Lung (tissue), 12 donors: ENCODE data around the gene DYSF. TPM values are rescaled to one million over a fixed set of nuclear protein-coding genes. Genes with fewer than 3 reads are reported as not detected.
A peak's percentile ranks its signal among the peaks of the same experiment; 100 is the strongest.
"Not testable (repeated sequence)": the region's sequence is repeated elsewhere in the genome, so short reads cannot be mapped to it uniquely, and the experiment has no call there.

Experiments used
- ATAC-seq: fragments of 200-7000 bp; cut with Tn5 transposase; one replicate; pipeline ENCODE4 v1.9.1; 2020; ENCODE audit warnings: moderate number of reproducible peaks; ENCODE audit not compliant: insufficient read depth, low FRiP score
- DNase-seq, 3 donors: peaks; one replicate each; pipeline ENCODE4 v3.0.0-alpha.2; 2013 to 2017
- H3K27ac ChIP-seq, 2 donors: one replicate each; pipeline ENCODE4 v1.5.1; 2013; ENCODE audit warnings: mild to moderate bottlenecking in 2 of 2, moderate library complexity in 2 of 2, control low read depth in 1 of 2, inconsistent platforms in 1 of 2, low read depth in 1 of 2, low read length in 1 of 2
- H3K27me3 ChIP-seq, 3 donors: one replicate each; pipeline ENCODE4 v1.5.1; 2013; ENCODE audit warnings: low read length in 2 of 3; ENCODE audit not compliant: control insufficient read depth in 3 of 3, insufficient read depth in 3 of 3
- H3K36me3 ChIP-seq, 4 donors: one replicate each; pipeline ENCODE4 v1.5.1; 2013; ENCODE audit warnings: low read length in 4 of 4, mild to moderate bottlenecking in 1 of 4, moderate library complexity in 1 of 4; ENCODE audit not compliant: control insufficient read depth in 4 of 4, insufficient read depth in 4 of 4
- H3K4me1 ChIP-seq, 5 donors: one replicate each; pipeline ENCODE4 v1.5.1; 2013; ENCODE audit warnings: low read length in 5 of 5, mild to moderate bottlenecking in 2 of 5, moderate library complexity in 1 of 5; ENCODE audit not compliant: control insufficient read depth in 5 of 5, insufficient read depth in 5 of 5
- H3K4me3 ChIP-seq: one replicate; pipeline ENCODE4 v1.5.1; 2013; ENCODE audit warnings: mild to moderate bottlenecking, control low read depth, moderate library complexity
- H3K9ac ChIP-seq, 2 donors: one replicate each; pipeline ENCODE4 v1.5.1; 2013; ENCODE audit warnings: low read length in 2 of 2, control low read depth in 1 of 2; ENCODE audit not compliant: insufficient read depth in 1 of 2
- H3K9me3 ChIP-seq, 4 donors: one replicate each; pipeline ENCODE4 v1.5.1; 2013; ENCODE audit warnings: low read length in 3 of 4, mild to moderate bottlenecking in 1 of 4, moderate library complexity in 1 of 4; ENCODE audit not compliant: control insufficient read depth in 4 of 4, insufficient read depth in 3 of 4
- CTCF ChIP-seq: IDR thresholded peaks from 2 replicates; pipeline ENCODE4 v1.5.1; 2012; ENCODE audit warnings: mild to moderate bottlenecking; ENCODE audit errors: control extremely low read depth, extremely low read depth
- WGBS, 2 donors: extraction: QIAGEN DNeasy Blood & Tissue Kit; methylation state at CpG; one replicate each; pipeline ENCODE4 v1.1.7; 2013; 5-methylcytosine and 5-hydroxymethylcytosine counted together
- polyA plus RNA-seq, 2 donors: library from polyadenylated mRNA; stranded (reverse); fragments of 200-250 nt; gene quantifications; one replicate each; pipeline ENCODE4 v1.2.1, GENCODE V29; 2013
- total RNA-seq, 2 donors: library from RNA; depleted of rRNA in 1 of 2; stranded (reverse); fragments of >200 nt in 1 of 2; gene quantifications; one replicate each; pipeline ENCODE4 v1.2.1, GENCODE V29; 2014 to 2021
- donor health status: control.
- donor health status: control.
- donor health status: Bipolar disorder and iron deficiency.
- donor health status: healthy.
- donor health status: DM: yes; HTN: yes; CAD: no.

The DYSF gene
- total and polyA plus RNA-seq, 4 donors, result 12.9 to 56.2 (median 40.0) TPM

DNA sequence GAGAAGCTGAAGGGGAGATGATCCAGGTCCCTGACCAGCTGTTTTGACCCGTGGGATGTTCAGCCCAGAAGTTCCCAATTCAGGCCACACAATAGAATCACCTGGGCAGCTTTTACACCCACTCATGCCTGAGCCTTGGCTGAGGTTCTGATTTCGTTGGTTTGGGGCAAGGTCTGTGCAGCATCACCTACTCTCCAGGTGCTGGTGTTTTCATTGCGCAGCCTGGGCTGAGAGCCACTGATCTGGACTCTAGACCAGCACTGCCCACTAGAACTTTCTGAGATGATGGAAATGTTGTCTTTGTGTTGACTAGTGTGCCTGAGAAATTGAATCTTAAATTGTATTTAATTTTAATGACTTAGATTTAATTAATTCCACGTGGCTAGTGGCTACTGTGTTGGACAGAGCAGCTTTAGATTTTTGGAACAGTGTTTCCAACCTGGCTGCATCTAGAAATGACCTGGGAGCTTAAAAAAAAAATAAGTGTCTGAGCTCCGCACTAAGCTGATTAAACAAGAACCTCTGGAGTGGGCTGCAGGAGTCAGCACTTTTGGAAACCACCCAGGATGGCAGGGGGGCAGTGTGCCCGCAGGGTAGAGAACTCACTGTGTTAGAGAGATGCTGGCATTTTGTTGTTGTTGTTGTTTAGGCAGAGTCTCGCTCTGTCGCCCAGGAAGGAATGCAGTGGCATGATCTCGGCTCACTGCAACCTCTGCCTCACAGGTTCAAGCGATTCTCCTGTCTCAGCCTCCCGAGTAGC is 33.7 kb downstream of the DYSF start:
- DNase-seq (no peak), ATAC-seq (no peak)
- Histone ChIP-seq H3K9ac (no peak overlapping the region), H3K36me3 (peaks cover 0 to 2% (median 0%) of the 10 kb centered on the region in 4 donors), H3K4me1 (peaks cover 0 to 6% (median 3%) of the 10 kb centered on the region in 5 donors), H3K4me3 (no peak overlapping the region), H3K27me3 (peaks cover 0 to 4% (median 0%) of the 10 kb centered on the region in 3 donors), H3K9me3 (no peaks in the 10 kb centered on the region), H3K27ac (no peak overlapping the region)
- TF ChIP-seq CTCF, result no peak
- WGBS, 2 donors, result 73 to 81% methylated on average over 11 of the region's 11 CpGs

GRCh38 chr2:71491551-71491950 is 38.2 kb downstream of the DYSF start:
- H3K9ac ChIP-seq, H3K36me3 ChIP-seq, H3K4me1 ChIP-seq, DNase-seq, H3K4me3 ChIP-seq, ATAC-seq, H3K9me3 ChIP-seq, H3K27me3 ChIP-seq: not testable (repeated sequence)
- 84 to 92% methylated on average over 3 of the region's 3 CpGs for WGBS, 2 donors
- H3K27ac ChIP-seq, result peak overlapping the region; percentile 13 to 59

- TF ChIP-seq CTCF, result no peak
- 66 to 67% methylated on average over 6 of the region's 6 CpGs for WGBS, 2 donors
- ATAC-seq (no peak), DNase-seq (peak in 2 of 3 donors; percentile 50 to 60)
- H3K9me3 ChIP-seq, result no peaks in the 10 kb centered on the region
- H3K36me3 ChIP-seq, result peaks cover 0 to 4% (median 0%) of the 10 kb centered on the region in 4 donors
- H3K27me3 ChIP-seq, result no peaks in the 10 kb centered on the region
- no peak overlapping the region for H3K4me3 ChIP-seq
- H3K4me1 ChIP-seq, result peaks cover 0 to 8% (median 0%) of the 10 kb centered on the region in 5 donors
- no peak overlapping the region for H3K27ac ChIP-seq
- no peak overlapping the region for H3K9ac ChIP-seq
Measured at GRCh38 chr2:71492112-71492511, 38.8 kb downstream of the DYSF start.

DNA sequence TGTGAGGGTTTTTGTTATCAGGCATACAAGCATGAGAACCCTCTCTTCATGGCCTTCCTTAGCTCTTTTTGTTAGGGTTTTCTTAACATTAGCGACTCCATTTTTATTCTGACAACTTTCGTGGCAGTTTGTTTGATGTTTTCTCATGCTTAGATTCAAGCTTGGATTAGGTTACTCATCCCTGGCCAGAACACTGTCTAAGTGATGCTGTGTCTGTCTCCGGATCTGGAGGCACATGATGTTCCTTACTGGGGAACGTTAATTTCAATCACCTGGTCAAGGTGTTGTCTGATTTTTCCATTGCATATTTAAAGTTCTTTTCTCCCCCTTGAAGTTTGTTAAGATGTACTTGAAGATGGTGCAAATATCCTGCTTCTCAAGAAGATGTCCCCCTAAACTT is 40.7 kb downstream of the DYSF start:
- DNase-seq, result no peak
- H3K27me3 ChIP-seq, result no peaks in the 10 kb centered on the region
- no peak overlapping the region for H3K9ac ChIP-seq
- peaks cover 0 to 2% (median 0%) of the 10 kb centered on the region in 4 donors for H3K36me3 ChIP-seq
- no peak for TF ChIP-seq CTCF
- WGBS, 2 donors, result 91 to 98% methylated on average over 4 of the region's 4 CpGs
- H3K9me3 ChIP-seq, result no peaks in the 10 kb centered on the region
- no peak for ATAC-seq
- no peak overlapping the region for H3K4me3 ChIP-seq
- H3K4me1 ChIP-seq, result peaks cover 0 to 13% (median 0%) of the 10 kb centered on the region in 5 donors
- no peak overlapping the region for H3K27ac ChIP-seq
